Activated T-cell treated with anti-CD3 and anti-CD28 coated beads, Interleukin-2, amount 50 U/mL, for 48 hours (primary cell): Measurements from ENCODE around the gene LRRC75A.
"Not testable (repeated sequence)": the region's sequence is repeated elsewhere in the genome, so short reads cannot be mapped to it uniquely, and the experiment has no call there.

Experiments
- DNase-seq, 2 experiments: peaks; one replicate each; pipeline ENCODE4 v3.0.0-alpha.2; 2020

The LRRC75A gene

GRCh38 chr17:16471295-16471694 is 20.7 kb downstream of the LRRC75A start:
- DNase-seq = no peak

- DNase-seq = no peak
These were observed 21.7 kb downstream of the LRRC75A start for GRCh38 chr17:16470265-16470664.

- DNase-seq = no peak
These were observed 23.5 kb downstream of the LRRC75A start for GRCh38 chr17:16468428-16468992.

GRCh38 chr17:16467886-16468285 is 24.1 kb downstream of the LRRC75A start:
- no peak for DNase-seq

- DNase-seq = no peak
These were observed 24.9 kb downstream of the LRRC75A start for GRCh38 chr17:16467044-16467443.

GRCh38 chr17:16466407-16466806 is 25.6 kb downstream of the LRRC75A start:
- DNase-seq = no peak

GRCh38 chr17:16465861-16466338 is 26.1 kb downstream of the LRRC75A start:
- no peak for DNase-seq

- no peak for DNase-seq
These were observed 27.0 kb downstream of the LRRC75A start for GRCh38 chr17:16465052-16465312.

GRCh38 chr17:16464303-16465051 is 27.5 kb downstream of the LRRC75A start:
- DNase-seq = no peak

- DNase-seq = no peak
These were observed 28.4 kb downstream of the LRRC75A start for GRCh38 chr17:16463358-16464302.

GRCh38 chr17:16462070-16462864 is 29.7 kb downstream of the LRRC75A start:
- no peak for DNase-seq

GRCh38 chr17:16461606-16461866 is 30.5 kb downstream of the LRRC75A start:
- no peak for DNase-seq

- DNase-seq = no peak
These were observed 31.0 kb downstream of the LRRC75A start for GRCh38 chr17:16460796-16461605.

GRCh38 chr17:16459855-16460550 is 32.0 kb downstream of the LRRC75A start:
- DNase-seq = no peak

- DNase-seq = no peak
These were observed 32.7 kb downstream of the LRRC75A start for GRCh38 chr17:16459271-16459670.

GRCh38 chr17:16456742-16457316 is 35.2 kb downstream of the LRRC75A start:
- no peak for DNase-seq

GRCh38 chr17:16455997-16456741 is 35.8 kb downstream of the LRRC75A start:
- no peak for DNase-seq

GRCh38 chr17:16453493-16453851 is 38.5 kb downstream of the LRRC75A start:
- no peak for DNase-seq

- not testable (repeated sequence) for DNase-seq
These were observed 39.7 kb downstream of the LRRC75A start for GRCh38 chr17:16452268-16452667.

- DNase-seq = no peak
These were observed 42.0 kb downstream of the LRRC75A start for GRCh38 chr17:16450028-16450427.
